Loucy (cell line): ENCODE results near the gene NCBP2.

ENCODE experiments used
- H2AFZ ChIP-seq: fragments of 200-600 bp; sonication (generic); 2 replicates; pipeline ENCODE4 v1.6.0; 2016; ENCODE audit warnings: antibody characterized with exemption, mild to moderate bottlenecking, low read length, moderate library complexity
- H3F3A ChIP-seq: fragments of 200-600 bp; 2 replicates; pipeline ENCODE4 v1.6.0; 2016; ENCODE audit warnings: antibody characterized with exemption, low read depth, mild to moderate bottlenecking
- H3K27me3 ChIP-seq: fragments of 200-600 bp; sonication (generic); 2 replicates; pipeline ENCODE4 v1.6.1; 2014; ENCODE audit warnings: low read length, mild to moderate bottlenecking; ENCODE audit not compliant: insufficient read depth, poor library complexity, severe bottlenecking
- H3K36me3 ChIP-seq: fragments of 200-600 bp; sonication (generic); 2 replicates; pipeline ENCODE4 v1.6.1; 2016; ENCODE audit warnings: low read length; ENCODE audit not compliant: insufficient read depth
- H3K4me1 ChIP-seq: fragments of 200-600 bp; sonication (generic); 2 replicates; pipeline ENCODE4 v1.5.1; 2014; ENCODE audit warnings: low read length, mild to moderate bottlenecking; ENCODE audit not compliant: insufficient read depth, poor library complexity, severe bottlenecking
- H3K4me2 ChIP-seq: fragments of 200-600 bp; sonication (generic); 2 replicates; pipeline ENCODE4 v1.6.0; 2014; ENCODE audit warnings: antibody characterized with exemption, low read length, low read depth, mild to moderate bottlenecking; ENCODE audit not compliant: poor library complexity, severe bottlenecking
- H3K4me3 ChIP-seq: fragments of 200-600 bp; sonication (generic); 2 replicates; pipeline ENCODE4 v1.5.1; 2014; ENCODE audit warnings: low read length, mild to moderate bottlenecking, mixed read lengths; ENCODE audit not compliant: poor library complexity, severe bottlenecking
- H3K79me2 ChIP-seq: fragments of 200-600 bp; sonication (generic); 2 replicates; pipeline ENCODE4 v1.6.1; 2014; ENCODE audit warnings: low read length; ENCODE audit not compliant: insufficient read depth
- H3K9ac ChIP-seq: fragments of 200-600 bp; sonication (generic); 2 replicates; pipeline ENCODE4 v1.6.0; 2014; ENCODE audit warnings: mild to moderate bottlenecking, low read depth, low read length, moderate library complexity; ENCODE audit not compliant: poor library complexity, severe bottlenecking
- H3K9me2 ChIP-seq: fragments of 200-600 bp; sonication (generic); replicated peaks from 2 replicates; pipeline ENCODE4 v1.6.1; 2016; ENCODE audit warnings: low read depth, low read length, mixed read lengths
- H3K9me3 ChIP-seq: fragments of 200-600 bp; sonication (generic); 2 replicates; pipeline ENCODE4 v1.6.1; 2014; ENCODE audit warnings: mild to moderate bottlenecking, antibody characterized with exemption, low read length, low read depth; ENCODE audit not compliant: insufficient read depth
- H4K20me1 ChIP-seq: fragments of 200-600 bp; sonication (generic); 2 replicates; pipeline ENCODE4 v1.6.0; 2014; ENCODE audit warnings: antibody characterized with exemption, low read length, mild to moderate bottlenecking; ENCODE audit not compliant: insufficient read depth, poor library complexity, severe bottlenecking
- EZH2phosphoT487 ChIP-seq: fragments of 200-600 bp; IDR thresholded peaks from 2 replicates; pipeline ENCODE4 v1.6.1; 2018; ENCODE audit warnings: antibody characterized with exemption, mild to moderate bottlenecking, moderate library complexity, borderline replicate concordance
- TF ChIP-seq, protein P1 (sequence below): fragments of 200-600 bp; sonication (generic); conservative IDR thresholded peaks from 2 replicates; pipeline ENCODE4 v1.5.1; 2014; ENCODE audit warnings: mild to moderate bottlenecking, antibody characterized with exemption, low read length

The NCBP2 gene

DNA sequence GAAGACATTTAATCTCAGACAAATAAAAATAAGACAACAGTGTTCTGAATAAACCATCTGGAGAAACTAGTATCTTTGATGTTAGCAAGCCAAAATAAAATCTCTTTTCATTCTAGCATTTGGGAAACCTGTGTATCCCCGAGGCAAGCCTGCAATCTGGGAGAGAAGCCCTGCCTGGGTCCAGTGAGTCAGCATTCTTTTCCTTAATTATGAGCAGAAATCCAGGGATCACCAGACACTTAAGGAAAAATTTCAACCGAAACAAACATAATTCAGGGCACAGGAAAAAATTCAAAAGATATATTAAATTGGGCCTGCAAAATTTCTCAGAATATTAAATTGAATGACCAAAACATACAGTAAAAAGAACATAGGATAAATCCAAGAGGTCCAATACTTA lies 4.2 kb downstream of the NCBP2 start:
- no peaks in the 10 kb centered on the region for H3K9me3 ChIP-seq
- peaks cover 51% of the 10 kb centered on the region for H3K79me2 ChIP-seq
- no peaks in the 10 kb centered on the region for H3K9me2 ChIP-seq
- TF ChIP-seq, protein P1, sequence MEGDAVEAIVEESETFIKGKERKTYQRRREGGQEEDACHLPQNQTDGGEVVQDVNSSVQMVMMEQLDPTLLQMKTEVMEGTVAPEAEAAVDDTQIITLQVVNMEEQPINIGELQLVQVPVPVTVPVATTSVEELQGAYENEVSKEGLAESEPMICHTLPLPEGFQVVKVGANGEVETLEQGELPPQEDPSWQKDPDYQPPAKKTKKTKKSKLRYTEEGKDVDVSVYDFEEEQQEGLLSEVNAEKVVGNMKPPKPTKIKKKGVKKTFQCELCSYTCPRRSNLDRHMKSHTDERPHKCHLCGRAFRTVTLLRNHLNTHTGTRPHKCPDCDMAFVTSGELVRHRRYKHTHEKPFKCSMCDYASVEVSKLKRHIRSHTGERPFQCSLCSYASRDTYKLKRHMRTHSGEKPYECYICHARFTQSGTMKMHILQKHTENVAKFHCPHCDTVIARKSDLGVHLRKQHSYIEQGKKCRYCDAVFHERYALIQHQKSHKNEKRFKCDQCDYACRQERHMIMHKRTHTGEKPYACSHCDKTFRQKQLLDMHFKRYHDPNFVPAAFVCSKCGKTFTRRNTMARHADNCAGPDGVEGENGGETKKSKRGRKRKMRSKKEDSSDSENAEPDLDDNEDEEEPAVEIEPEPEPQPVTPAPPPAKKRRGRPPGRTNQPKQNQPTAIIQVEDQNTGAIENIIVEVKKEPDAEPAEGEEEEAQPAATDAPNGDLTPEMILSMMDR: no peak
- no peak for TF ChIP-seq EZH2phosphoT487
- H3K9ac ChIP-seq: no peak overlapping the region
- H3K4me3 ChIP-seq: no peak overlapping the region
- no peaks in the 10 kb centered on the region for H3K27me3 ChIP-seq
- no peak overlapping the region for H2AFZ ChIP-seq
- no peak overlapping the region for H3K4me2 ChIP-seq
- H3F3A ChIP-seq: no peaks in the 10 kb centered on the region
- peaks cover 56% of the 10 kb centered on the region for H3K36me3 ChIP-seq
- peaks cover 16% of the 10 kb centered on the region for H3K4me1 ChIP-seq
- peaks cover 27% of the 10 kb centered on the region for H4K20me1 ChIP-seq

DNA sequence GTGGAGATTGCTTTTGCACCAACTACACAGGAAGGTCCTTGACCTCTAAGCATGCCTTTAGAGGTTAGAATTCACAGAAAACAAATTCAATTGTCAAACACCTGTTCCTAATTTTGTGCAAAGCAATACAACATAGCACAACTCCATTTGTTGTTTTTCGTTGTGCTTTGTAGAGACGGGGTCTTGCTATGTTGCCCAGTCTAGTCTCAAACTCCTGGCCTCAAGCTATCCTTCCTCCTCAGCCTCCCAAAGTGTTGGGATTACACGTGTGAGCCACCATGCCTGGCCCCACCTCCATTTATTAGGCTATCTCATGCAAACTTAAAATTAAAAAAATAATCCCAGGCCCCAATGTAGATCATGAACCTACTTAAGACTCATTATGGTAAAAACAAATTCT lies 6.0 kb downstream of the NCBP2 start:
- Histone ChIP-seq H3K4me1 (peaks cover 16% of the 10 kb centered on the region), H3K9ac (no peak overlapping the region), H3K9me2 (no peaks in the 10 kb centered on the region), H2AFZ (no peak overlapping the region), H3K27me3 (no peaks in the 10 kb centered on the region), H4K20me1 (peaks cover 15% of the 10 kb centered on the region), H3K4me3 (no peak overlapping the region), H3K79me2 (peaks cover 35% of the 10 kb centered on the region), H3K9me3 (no peaks in the 10 kb centered on the region), H3K4me2 (no peak overlapping the region), H3F3A (no peaks in the 10 kb centered on the region), H3K36me3 (peaks cover 69% of the 10 kb centered on the region)
- no peak for TF ChIP-seq EZH2phosphoT487
- TF ChIP-seq, protein P1: no peak

DNA sequence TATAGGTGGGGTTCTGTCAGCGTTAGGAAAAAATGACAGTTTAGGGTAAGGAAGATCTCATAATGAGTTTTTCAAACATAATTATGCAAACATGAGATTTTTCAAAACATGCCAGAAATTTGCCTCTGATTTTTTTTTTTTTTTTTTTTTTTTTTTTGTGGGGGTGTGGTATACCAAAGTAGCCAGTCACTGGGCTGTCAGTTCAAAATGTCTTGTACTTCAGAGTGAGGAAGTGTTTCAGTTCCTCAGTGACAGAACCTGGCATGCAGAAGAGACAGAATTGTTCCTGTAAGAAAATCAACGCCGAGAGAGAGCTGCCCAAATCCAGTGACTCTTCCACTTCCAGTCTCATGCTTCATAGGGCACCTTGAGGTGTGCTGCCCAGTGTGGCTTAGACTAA lies 9.7 kb downstream of the NCBP2 start:
- TF ChIP-seq EZH2phosphoT487: no peak
- TF ChIP-seq, protein P1: no peak
- H3K27me3 ChIP-seq: no peaks in the 10 kb centered on the region
- peaks cover 87% of the 10 kb centered on the region for H3K36me3 ChIP-seq
- H3K9me3 ChIP-seq: no peaks in the 10 kb centered on the region
- H3F3A ChIP-seq: no peaks in the 10 kb centered on the region
- no peak overlapping the region for H3K9ac ChIP-seq
- H3K4me3 ChIP-seq: no peak overlapping the region
- H3K4me2 ChIP-seq: no peak overlapping the region
- H3K9me2 ChIP-seq: no peaks in the 10 kb centered on the region
- H3K4me1 ChIP-seq: no peaks in the 10 kb centered on the region
- peaks cover 5% of the 10 kb centered on the region; the same call in 1 of the 2 replicates for H3K79me2 ChIP-seq
- no peaks in the 10 kb centered on the region for H4K20me1 ChIP-seq
- no peak overlapping the region for H2AFZ ChIP-seq
